ENCODE measurements around the gene GLDC. TPM values are rescaled to one million over a fixed set of nuclear protein-coding genes. Genes with fewer than 3 reads are reported as not detected.

Gene GLDC
- total and polyA plus RNA-seq, 10 of the 15 experiments (the other 5 are each of a cell fraction or from before 2014, with no cell fraction given), result 33.1 to 165 (median 114) TPM

DNA sequence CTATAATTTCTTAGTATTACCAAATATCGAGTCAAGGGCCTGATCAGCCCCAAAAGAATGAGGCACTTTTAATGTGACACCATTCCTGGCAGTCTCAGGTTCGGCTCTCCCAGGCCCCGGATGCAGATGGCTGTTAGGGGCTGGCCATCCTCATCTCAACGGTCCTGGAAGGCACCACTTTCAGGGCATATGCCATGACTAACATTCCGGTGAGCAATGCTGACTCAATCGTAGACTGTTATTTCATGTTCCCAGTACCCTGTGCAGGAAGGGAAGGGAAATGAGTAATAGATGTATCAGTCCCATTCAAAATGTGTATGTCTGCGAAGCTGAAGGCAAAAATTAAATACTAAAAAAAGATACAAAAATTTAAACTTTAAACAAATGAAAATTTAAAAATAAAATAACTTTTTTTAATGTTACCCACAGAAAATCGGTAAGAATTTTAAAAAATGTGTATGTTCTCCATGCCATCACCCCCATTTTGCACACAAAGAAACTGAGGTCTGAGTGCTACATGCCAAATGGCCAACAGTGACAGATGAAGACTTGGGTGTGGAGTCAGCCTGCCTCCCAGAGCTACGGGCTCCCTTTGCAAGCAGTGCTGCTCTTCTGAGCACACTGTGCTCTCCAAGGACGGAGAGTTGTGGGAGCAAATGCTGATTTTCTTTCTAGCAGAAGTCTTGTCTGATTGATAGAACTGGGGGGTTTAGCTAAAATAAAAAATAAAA is 79.0 kb downstream of the GLDC start:
- no peak overlapping the region for H3K9ac ChIP-seq (ENCODE audit: control insufficient read depth, insufficient read depth, low read length)
- FAIRE-seq (no peak), DNase-seq (ENCODE audit: low read depth, low spot score) (no peak), ATAC-seq (peak; percentile 59)
- peaks cover 4 to 7% of the 10 kb centered on the region in 2 experiments; a peak in 3 of 4 replicates for H3K36me3 ChIP-seq (ENCODE audit: control insufficient read depth in 2 of 2, insufficient read depth in 2 of 2, low read length in 1 of 2)
- ChIA-PET SMC1A (ENCODE audit: uncharacterized antibody, unreplicated experiment) (interaction anchor here (1.1 to 6.3 kb wide), 7 partner anchors 9 to 261 kb away, joined by 3 to 84 read pairs (median 4); no protein-coding TSS in a partner anchor), RAD21 (ENCODE audit: unreplicated experiment) (interaction anchor here (1.1 to 6.1 kb wide), 2 partner anchors 12 to 210 kb away, joined by 3 to 41 read pairs; no protein-coding TSS in a partner anchor), CTCF (interaction anchor here (0.6 to 9.1 kb wide), 8 partner anchors 9 to 588 kb away, joined by 3 to 123 read pairs (median 4); no protein-coding TSS in a partner anchor), POLR2A (no interaction called here)
- BruUV-seq (replicated peaks), result no TSS peak
- H2AFZ ChIP-seq (ENCODE audit: control insufficient read depth, low read depth, low read length), result peak overlapping the region; percentile 2; the same call in 1 of the 2 replicates
- WGBS (ENCODE audit: insufficient coverage, insufficient replicate concordance, low lambda C conversion rate, missing lambda C conversion rate), result 18% methylated on average over 10 of the region's 10 CpGs
- H3K4me3 ChIP-seq, result no peak overlapping the region
- no peaks in the 10 kb centered on the region for H3K79me2 ChIP-seq (ENCODE audit: control insufficient read depth, insufficient read depth, low read length)
- no peak overlapping the region for H3K27ac ChIP-seq (ENCODE audit: control insufficient read depth, insufficient read depth)
- H3K9me3 ChIP-seq (replicated peaks; ENCODE audit: control insufficient read depth, insufficient read depth, low read length), result no peaks in the 10 kb centered on the region
- H3K4me2 ChIP-seq (ENCODE audit: control insufficient read depth, insufficient read depth), result no peak overlapping the region
- no peaks in the 10 kb centered on the region for H4K20me1 ChIP-seq (ENCODE audit: control insufficient read depth, insufficient read depth)
- H3K27me3 ChIP-seq (replicated peaks in 1 of 2; ENCODE audit: control insufficient read depth in 2 of 2, insufficient read depth in 2 of 2, low read length in 1 of 2), result no peaks in the 10 kb centered on the region
- intact Hi-C loops (cut with micrococcal nuclease; ENCODE audit: unreplicated experiment), result loop anchor here (10.0 kb wide), 1 partner anchor 512 kb away; no protein-coding TSS in a partner anchor
- in situ Hi-C loops (cut with MboI), result loop anchor here (5.0 kb wide), 1 partner anchor 214 kb away; no protein-coding TSS in a partner anchor
- no peaks in the 10 kb centered on the region for H3K4me1 ChIP-seq (ENCODE audit: control insufficient read depth, insufficient read depth, low read length)
- TF ChIP-seq ZZZ3 (IDR thresholded peaks at IDR 0.05; ENCODE audit: control insufficient read depth, insufficient read length, low read depth), result no peak
- no peak for TF ChIP-seq KDM1A (IDR thresholded peaks at IDR 0.05; ENCODE audit: borderline replicate concordance)
- TF ChIP-seq NR2C2 (IDR thresholded peaks at IDR 0.05; ENCODE audit: borderline replicate concordance, control insufficient read depth, insufficient read length, low read depth), result no peak
- no peak for TF ChIP-seq EP300 (IDR thresholded peaks at IDR 0.05; ENCODE audit: borderline replicate concordance in 1 of 2, control insufficient read depth in 1 of 2, low read depth in 2 of 2, low read length in 2 of 2)
- TF ChIP-seq SUPT20H (IDR thresholded peaks at IDR 0.05; ENCODE audit: borderline replicate concordance, control insufficient read depth, low read depth, low read length), result no peak
- TF ChIP-seq RELA (IDR thresholded peaks at IDR 0.05; ENCODE audit: borderline replicate concordance, partially characterized antibody), result no peak
- TF ChIP-seq ETV6 (conservative IDR thresholded peaks at IDR 0.05 in 1 of 2, IDR thresholded peaks at IDR 0.05 in 1 of 2; ENCODE audit: borderline replicate concordance in 1 of 2, low read depth in 1 of 2), result 0 out of 4 replicates have a peak, but pooled peaks of 1 of the 2 experiments have one; percentile 26
- TF ChIP-seq STAT1 (conservative IDR thresholded peaks at IDR 0.05), result no peak
- 0 out of 2 replicates have a peak, but pooled peaks have one; percentile 11 for TF ChIP-seq CREB1 (IDR thresholded peaks at IDR 0.05; ENCODE audit: low read depth)
- TF ChIP-seq, protein P1, sequence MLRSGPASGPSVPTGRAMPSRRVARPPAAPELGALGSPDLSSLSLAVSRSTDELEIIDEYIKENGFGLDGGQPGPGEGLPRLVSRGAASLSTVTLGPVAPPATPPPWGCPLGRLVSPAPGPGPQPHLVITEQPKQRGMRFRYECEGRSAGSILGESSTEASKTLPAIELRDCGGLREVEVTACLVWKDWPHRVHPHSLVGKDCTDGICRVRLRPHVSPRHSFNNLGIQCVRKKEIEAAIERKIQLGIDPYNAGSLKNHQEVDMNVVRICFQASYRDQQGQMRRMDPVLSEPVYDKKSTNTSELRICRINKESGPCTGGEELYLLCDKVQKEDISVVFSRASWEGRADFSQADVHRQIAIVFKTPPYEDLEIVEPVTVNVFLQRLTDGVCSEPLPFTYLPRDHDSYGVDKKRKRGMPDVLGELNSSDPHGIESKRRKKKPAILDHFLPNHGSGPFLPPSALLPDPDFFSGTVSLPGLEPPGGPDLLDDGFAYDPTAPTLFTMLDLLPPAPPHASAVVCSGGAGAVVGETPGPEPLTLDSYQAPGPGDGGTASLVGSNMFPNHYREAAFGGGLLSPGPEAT (IDR thresholded peaks at IDR 0.05; ENCODE audit: low read depth), result no peak
- TF ChIP-seq, protein P2, sequence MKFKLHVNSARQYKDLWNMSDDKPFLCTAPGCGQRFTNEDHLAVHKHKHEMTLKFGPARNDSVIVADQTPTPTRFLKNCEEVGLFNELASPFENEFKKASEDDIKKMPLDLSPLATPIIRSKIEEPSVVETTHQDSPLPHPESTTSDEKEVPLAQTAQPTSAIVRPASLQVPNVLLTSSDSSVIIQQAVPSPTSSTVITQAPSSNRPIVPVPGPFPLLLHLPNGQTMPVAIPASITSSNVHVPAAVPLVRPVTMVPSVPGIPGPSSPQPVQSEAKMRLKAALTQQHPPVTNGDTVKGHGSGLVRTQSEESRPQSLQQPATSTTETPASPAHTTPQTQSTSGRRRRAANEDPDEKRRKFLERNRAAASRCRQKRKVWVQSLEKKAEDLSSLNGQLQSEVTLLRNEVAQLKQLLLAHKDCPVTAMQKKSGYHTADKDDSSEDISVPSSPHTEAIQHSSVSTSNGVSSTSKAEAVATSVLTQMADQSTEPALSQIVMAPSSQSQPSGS (IDR thresholded peaks at IDR 0.05; ENCODE audit: low read length), result no peak
- TF ChIP-seq LARP7 (IDR thresholded peaks at IDR 0.05), result no peak
- no peak for TF ChIP-seq SMC3 (IDR thresholded peaks at IDR 0.05; ENCODE audit: borderline replicate concordance, low read length)
- no peak for TF ChIP-seq IRF4 (IDR thresholded peaks at IDR 0.05; ENCODE audit: low read depth, low read length)
- TF ChIP-seq, protein P3, sequence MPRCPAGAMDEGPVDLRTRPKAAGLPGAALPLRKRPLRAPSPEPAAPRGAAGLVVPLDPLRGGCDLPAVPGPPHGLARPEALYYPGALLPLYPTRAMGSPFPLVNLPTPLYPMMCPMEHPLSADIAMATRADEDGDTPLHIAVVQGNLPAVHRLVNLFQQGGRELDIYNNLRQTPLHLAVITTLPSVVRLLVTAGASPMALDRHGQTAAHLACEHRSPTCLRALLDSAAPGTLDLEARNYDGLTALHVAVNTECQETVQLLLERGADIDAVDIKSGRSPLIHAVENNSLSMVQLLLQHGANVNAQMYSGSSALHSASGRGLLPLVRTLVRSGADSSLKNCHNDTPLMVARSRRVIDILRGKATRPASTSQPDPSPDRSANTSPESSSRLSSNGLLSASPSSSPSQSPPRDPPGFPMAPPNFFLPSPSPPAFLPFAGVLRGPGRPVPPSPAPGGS (IDR thresholded peaks at IDR 0.05; ENCODE audit: borderline replicate concordance, insufficient read depth, low read depth, low read length, poor library complexity, severe bottlenecking), result peak; percentile 84
- TF ChIP-seq PAX8 (IDR thresholded peaks at IDR 0.05), result no peak
- TF ChIP-seq ASH2L (IDR thresholded peaks at IDR 0.05; ENCODE audit: borderline replicate concordance, low read depth), result no peak
- TF ChIP-seq EED (IDR thresholded peaks at IDR 0.05; ENCODE audit: low read depth), result peak; percentile 80
- TF ChIP-seq PML (IDR thresholded peaks at IDR 0.05; ENCODE audit: low read length), result no peak

All from GM12878 (cell line).